A549 treated with dexamethasone at 1 μM for 4 hours (cell line): ENCODE data around the gene ZNF408. TPM values are rescaled to one million over a fixed set of nuclear protein-coding genes. Genes with fewer than 3 reads are reported as not detected.

ENCODE experiments used
- total RNA-seq: library from RNA; stranded (reverse); fragments of 200-300 nt; extraction: Qiagen RNA extraction; gene quantifications from 5 replicates; pipeline ENCODE4 v1.2.3, GENCODE V29; 2022

The ZNF408 gene
- total RNA-seq: 16.6 to 19.1 TPM (median 18.6 TPM) in 5 replicates

DNA sequence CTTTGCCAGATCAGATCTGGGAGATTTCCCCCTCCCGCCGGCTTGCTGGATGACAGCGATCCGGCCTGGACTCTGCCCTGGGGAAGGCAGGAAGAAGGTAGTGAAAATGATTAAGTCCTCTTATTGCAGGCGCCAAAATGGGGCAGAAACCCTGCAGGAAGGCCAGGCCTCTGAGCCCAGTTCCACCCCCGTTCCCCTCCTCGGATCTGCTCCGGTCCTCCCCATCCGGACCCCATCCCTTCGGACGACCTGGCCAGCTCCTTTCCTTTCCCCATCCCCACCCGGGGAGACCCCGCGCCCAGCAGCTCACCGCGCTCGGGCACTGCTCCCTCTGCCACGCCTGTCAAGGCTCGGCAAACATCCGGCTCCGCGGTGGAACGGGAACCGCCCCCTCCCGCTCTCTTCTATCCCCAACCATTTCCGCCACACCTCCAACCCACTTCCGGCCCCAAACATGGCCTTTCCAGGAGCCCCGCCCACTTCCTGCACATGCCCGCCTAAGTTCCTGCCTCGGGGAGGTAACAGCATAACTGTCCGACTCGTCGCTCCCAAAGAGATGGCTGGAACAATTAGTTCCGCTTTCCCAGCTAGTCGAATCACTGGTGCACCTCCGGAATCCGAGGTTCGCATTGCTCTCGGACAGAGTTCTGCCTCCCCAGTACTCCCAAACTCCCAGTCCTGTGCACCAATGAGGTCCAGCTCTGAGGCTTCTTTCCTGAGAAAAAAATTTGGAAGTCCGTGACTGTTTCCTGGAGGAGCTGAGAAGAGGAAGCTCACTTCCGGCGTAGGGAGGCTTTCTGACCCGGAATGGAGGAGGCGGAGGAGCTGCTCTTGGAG is at the start of gene ZNF408, which contains the start of gene ARHGAP1:
Gene ZNF408 (plus strand): TSS at position 791 of the 837 bp plus-strand sequence. CDS start 17 bp downstream, at position 808.
Gene ARHGAP1 (minus strand): TSS at position 379 of the 837 bp plus-strand sequence. CDS start 4,512 bp downstream, outside the sequence.

DNA sequence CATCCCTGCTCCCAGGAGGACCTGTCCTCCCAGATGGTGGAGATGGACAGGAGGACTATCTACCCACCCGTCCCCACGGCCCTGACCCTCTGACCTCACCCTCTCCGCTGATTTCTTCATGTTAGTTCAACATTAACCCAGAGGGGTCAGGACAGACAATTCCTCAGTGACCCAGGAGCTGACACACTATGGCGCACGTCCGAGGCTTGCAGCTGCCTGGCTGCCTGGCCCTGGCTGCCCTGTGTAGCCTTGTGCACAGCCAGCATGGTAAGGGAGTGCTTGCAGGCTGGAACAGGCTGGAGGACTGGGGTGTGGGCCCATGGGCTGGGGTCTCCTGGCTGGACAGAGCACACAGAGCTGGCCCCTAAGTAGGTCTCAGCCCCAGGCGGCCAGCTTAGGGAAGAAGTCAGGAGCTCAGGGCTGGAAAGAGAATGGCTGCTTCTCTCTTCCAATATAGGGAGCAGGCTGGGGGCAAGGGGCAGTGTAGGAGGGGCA is 18.3 kb downstream of the ZNF408 start, which contains the start of gene F2:
Gene F2 (plus strand): TSS at position 166 of the 495 bp plus-strand sequence. CDS start 23 bp downstream, at position 189.

Other genes with a start within 250 kb of the ZNF408 start
- 13.3 to 20.4 TPM (median 19.2 TPM) in 5 replicates for gene AMBRA1, start 107.0 kb upstream of the ZNF408 start, total RNA-seq
- gene HARBI1, start 83.8 kb upstream of the ZNF408 start, total RNA-seq: 4.7 to 6.2 TPM (median 5.5 TPM) in 5 replicates
- 45.7 to 53.8 TPM (median 49.5 TPM) in 5 replicates for gene ATG13, start 83.5 kb upstream of the ZNF408 start, total RNA-seq
- gene ARHGAP1, start 412 bp upstream of the ZNF408 start, total RNA-seq: 52.9 to 68.8 TPM (median 66.1 TPM) in 5 replicates
- 2.0 to 2.9 TPM (median 2.1 TPM) in 5 replicates for gene F2, start 18.2 kb downstream of the ZNF408 start, total RNA-seq
- gene CKAP5, start 145.2 kb downstream of the ZNF408 start, total RNA-seq: 67.2 to 80.9 TPM (median 74.0 TPM) in 5 replicates
- gene LRP4, start 217.5 kb downstream of the ZNF408 start, total RNA-seq: 7.3 to 10.4 TPM (median 10.0 TPM) in 5 replicates
- 24.8 to 32.4 TPM (median 29.9 TPM) in 5 replicates for gene CSTPP1, start 235.7 kb downstream of the ZNF408 start, total RNA-seq